SK-N-SH (cell line): ENCODE results near the gene MON1A. TPM values are rescaled to one million over a fixed set of nuclear protein-coding genes. Genes with fewer than 3 reads are reported as not detected.

Experiments
- CTCF ChIA-PET: fragments of 300-600, 350-600 bp; formaldehyde crosslinking; extraction: SDS; loops from one replicate; lab custom pipeline; 2021; lab: Yijun Ruan, JAX
- POLR2A ChIA-PET: fragments of 350-600 bp; sonication (Branson Sonifier 250); formaldehyde crosslinking; extraction: SDS; loops from one replicate; lab custom pipeline; 2020; ENCODE audit warnings: antibody characterized with exemption, inconsistent platforms; lab: Yijun Ruan, JAX
- DNase-seq: peaks from one replicate; pipeline ENCODE4 v3.0.0; 2012
- H2AFZ ChIP-seq: fragments of 200-600 bp; sonication (generic); 2 replicates; pipeline ENCODE4 v1.8.1; 2016; ENCODE audit warnings: antibody characterized with exemption, mild to moderate bottlenecking, low read depth
- H3F3A ChIP-seq: fragments of 200-600 bp; sonication (generic); replicated peaks from 2 replicates; pipeline ENCODE3; 2016; ENCODE audit warnings: antibody characterized with exemption, mild to moderate bottlenecking; ENCODE audit not compliant: insufficient read depth
- H3K27ac ChIP-seq, 2 experiments: fragments of 200-500 bp in 1 of 2; fragments of 200-600 bp in 1 of 2; sonication (Bioruptor generic) in 1 of 2; sonication (generic), shearing (Covaris generic) in 1 of 2; 2 replicates each; pipeline versions ENCODE4 v1.5.1 to v1.6.1; 2014 to 2016; ENCODE audit warnings: low read depth in 2 of 2, inconsistent platforms in 1 of 2, low read length in 1 of 2, mild to moderate bottlenecking in 1 of 2, mixed read lengths in 1 of 2
- H3K27me3 ChIP-seq: fragments of 200-600 bp; sonication (generic), shearing (Covaris generic); 2 replicates; pipeline ENCODE4 v1.6.1; 2016; ENCODE audit warnings: mixed run types; ENCODE audit not compliant: insufficient read depth
- H3K36me3 ChIP-seq, 2 experiments: fragments of 200-500 bp in 1 of 2; fragments of 200-600 bp in 1 of 2; sonication (Bioruptor generic) in 1 of 2; sonication (generic) in 1 of 2; replicated peaks in 1 of 2; 2 replicates each; pipeline versions ENCODE3 to v1.5.1; 2014 to 2016; ENCODE audit warnings: low read length in 1 of 2, mild to moderate bottlenecking in 1 of 2; ENCODE audit not compliant: insufficient read depth in 2 of 2, control insufficient read depth in 1 of 2
- H3K4me1 ChIP-seq, 2 experiments: fragments of 200-500 bp in 1 of 2; fragments of 200-600 bp in 1 of 2; sonication (Bioruptor generic) in 1 of 2; sonication (generic), shearing (Covaris generic) in 1 of 2; 2 replicates each; pipeline versions ENCODE4 v1.5.1 to v1.6.1; 2014 to 2016; ENCODE audit warnings: low read depth in 1 of 2, low read length in 1 of 2, mixed run types in 1 of 2; ENCODE audit not compliant: insufficient read depth in 2 of 2, control insufficient read depth in 1 of 2
- H3K4me2 ChIP-seq: fragments of 200-600 bp; sonication (generic), shearing (Covaris generic); 2 replicates; pipeline ENCODE4 v1.6.1; 2017; ENCODE audit warnings: mixed run types
- H3K4me3 ChIP-seq, 2 experiments: fragments of 200-500 bp in 1 of 2; fragments of 200-600 bp in 1 of 2; sonication (Bioruptor generic) in 1 of 2; sonication (generic), shearing (Covaris generic) in 1 of 2; 2 replicates each; pipeline versions ENCODE4 v1.5.1 to v1.8.1; 2014 to 2016; ENCODE audit warnings: low read depth in 2 of 2, inconsistent platforms in 1 of 2, low read length in 1 of 2, mild to moderate bottlenecking in 1 of 2, mixed read lengths in 1 of 2, moderate library complexity in 1 of 2
- H3K79me2 ChIP-seq: fragments of 200-600 bp; sonication (generic); 2 replicates; pipeline ENCODE4 v1.8.1; 2017; ENCODE audit warnings: mild to moderate bottlenecking; ENCODE audit not compliant: insufficient read depth
- H3K9ac ChIP-seq: fragments of 200-600 bp; sonication (generic); 2 replicates; pipeline ENCODE4 v1.6.1; 2017; ENCODE audit warnings: mixed run types
- H3K9me2 ChIP-seq: fragments of 200-600 bp; sonication (generic); 2 replicates; pipeline ENCODE4 v1.6.1; 2017; ENCODE audit warnings: mixed run types
- H3K9me3 ChIP-seq: fragments of 200-600 bp; sonication (generic); 2 replicates; pipeline ENCODE4 v1.6.1; 2017; ENCODE audit warnings: mixed run types, mild to moderate bottlenecking, moderate library complexity
- H4K20me1 ChIP-seq: fragments of 200-600 bp; sonication (generic); 2 replicates; pipeline ENCODE4 v1.6.1; 2017; ENCODE audit warnings: mild to moderate bottlenecking, mixed run types; ENCODE audit not compliant: insufficient read depth
- CHD2 ChIP-seq: fragments of 150-350 bp; IDR thresholded peaks from 2 replicates; pipeline ENCODE4 v1.6.1; 2018; ENCODE audit warnings: low read length; ENCODE audit not compliant: partially characterized antibody
- ELF1 ChIP-seq: IDR thresholded peaks from 2 replicates; pipeline ENCODE4 v1.4.0; 2012
- EP300 ChIP-seq, 2 experiments: IDR thresholded peaks; 2 replicates each; pipeline versions ENCODE4 v1.4.0 to v1.6.1; 2012; ENCODE audit warnings: borderline replicate concordance in 1 of 2, low read depth in 1 of 2, low read length in 1 of 2
- EZH2phosphoT487 ChIP-seq: fragments of 200-600 bp; sonication (generic); IDR thresholded peaks from 2 replicates; pipeline ENCODE4 v1.6.1; 2017; ENCODE audit warnings: low read depth, mixed run types, mild to moderate bottlenecking, antibody characterized with exemption, moderate library complexity, borderline replicate concordance
- FOSL2 ChIP-seq: IDR thresholded peaks from 2 replicates; pipeline ENCODE4 v1.4.0; 2012; ENCODE audit warnings: low read depth, mild to moderate bottlenecking, moderate library complexity, borderline replicate concordance
- FOXJ3 ChIP-seq: sonication (generic); formaldehyde crosslinking; IDR thresholded peaks from 2 replicates; pipeline ENCODE4 v1.5.1; 2020; ENCODE audit warnings: mild to moderate bottlenecking, missing genetic modification reagents
- GABPA ChIP-seq: IDR thresholded peaks from 2 replicates; pipeline ENCODE4 v1.4.0; 2012; ENCODE audit warnings: low read depth, mild to moderate bottlenecking
- GATA2 ChIP-seq: sonication (generic); formaldehyde crosslinking; IDR thresholded peaks from 2 replicates; pipeline ENCODE4 v1.5.0; 2020; ENCODE audit warnings: mild to moderate bottlenecking, missing genetic modification reagents
- JUND ChIP-seq: IDR thresholded peaks from 2 replicates; pipeline ENCODE4 v1.4.0; 2012
- MAX ChIP-seq: IDR thresholded peaks from 2 replicates; pipeline ENCODE4 v1.4.0; 2012; ENCODE audit warnings: low read depth
- MXI1 ChIP-seq: IDR thresholded peaks from 2 replicates; pipeline ENCODE4 v1.6.1; 2012; ENCODE audit warnings: mild to moderate bottlenecking, low read depth, low read length, improper control_type of control experiment
- NFIC ChIP-seq: IDR thresholded peaks from 2 replicates; pipeline ENCODE4 v1.4.0; 2012; ENCODE audit warnings: borderline replicate concordance
- PBX3 ChIP-seq: IDR thresholded peaks from 2 replicates; pipeline ENCODE4; 2012
- POLR2AphosphoS5 ChIP-seq: IDR thresholded peaks from 2 replicates; pipeline ENCODE4 v1.6.1; 2012; ENCODE audit warnings: low read depth, low read length
- RFX5 ChIP-seq: IDR thresholded peaks from 2 replicates; pipeline ENCODE4 v1.6.1; 2012; ENCODE audit warnings: mild to moderate bottlenecking, improper control_type of control experiment, low read length
- RXRA ChIP-seq: IDR thresholded peaks from 2 replicates; pipeline ENCODE4 v1.4.0; 2012; ENCODE audit warnings: low read depth, mild to moderate bottlenecking, borderline replicate concordance
- SIN3A ChIP-seq: IDR thresholded peaks from 2 replicates; pipeline ENCODE4 v1.6.1; 2012; ENCODE audit warnings: low read depth, mild to moderate bottlenecking, low read length, moderate library complexity, borderline replicate concordance
- SMC3 ChIP-seq: IDR thresholded peaks from 2 replicates; pipeline ENCODE4 v1.6.1; 2012; ENCODE audit warnings: low read depth, low read length, improper control_type of control experiment
- TAF1 ChIP-seq: IDR thresholded peaks from 2 replicates; pipeline ENCODE4 v1.6.1; 2012; ENCODE audit warnings: low read depth, mild to moderate bottlenecking, low read length, moderate library complexity, borderline replicate concordance
- TCF12 ChIP-seq: IDR thresholded peaks from 2 replicates; pipeline ENCODE4 v1.4.0; 2012
- TEAD4 ChIP-seq: IDR thresholded peaks from 2 replicates; pipeline ENCODE4 v1.4.0; 2012; ENCODE audit warnings: mild to moderate bottlenecking, borderline replicate concordance; ENCODE audit not compliant: insufficient read depth
- USF2 ChIP-seq: fragments of 150-350 bp; IDR thresholded peaks from 2 replicates; pipeline ENCODE4 v1.6.1; 2017; ENCODE audit warnings: antibody characterized with exemption, low read length, low read depth, borderline replicate concordance
- YY1 ChIP-seq: IDR thresholded peaks from 2 replicates; pipeline ENCODE4 v1.4.0; 2012; ENCODE audit warnings: low read depth, mild to moderate bottlenecking
- WGBS: methylation state at CpG from one replicate; pipeline ENCODE4 v1.1.6; 2017; ENCODE audit warnings: low lambda C conversion rate; 5-methylcytosine and 5-hydroxymethylcytosine counted together
- polyA plus RNA-seq, 3 experiments: library from polyadenylated mRNA; depleted of rRNA; stranded (reverse); fragments of >200 nt; gene quantifications; 2 replicates each; pipeline ENCODE4 v1.2.3, GENCODE V29; 2012

MON1A gene
- polyA plus RNA-seq, 1 of the 3 experiments (the other 2 are of a cell fraction) = 12.0 TPM

DNA sequence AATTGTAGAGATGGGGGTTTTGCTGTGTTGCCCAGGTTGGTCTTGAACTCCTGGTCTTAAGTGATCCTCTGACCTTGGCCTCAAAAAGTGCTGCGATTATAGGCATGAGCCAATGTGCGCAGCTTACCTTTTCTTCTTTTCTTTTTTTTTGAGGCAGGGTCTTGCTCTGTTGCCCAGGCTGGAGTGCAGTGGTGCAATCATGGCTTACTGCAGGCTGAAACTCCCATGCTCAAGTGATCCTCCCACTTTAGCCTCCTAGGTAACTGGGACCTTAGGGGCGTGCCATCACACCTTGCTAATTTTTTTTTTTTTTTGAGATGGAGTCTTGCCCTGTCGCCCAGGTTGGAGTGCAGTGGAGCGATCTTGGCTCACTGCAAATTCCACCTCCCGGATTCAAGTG is 23.3 kb upstream of the MON1A start:
- TF ChIP-seq FOSL2 (no peak), PBX3 (no peak), NFIC (no peak), YY1 (no peak), ELF1 (no peak), MXI1 (no peak), RFX5 (no peak), JUND (no peak), SMC3 (no peak), MAX (no peak), FOXJ3 (CRISPR knock-in tag) (no peak), EP300 (IDR thresholded peaks at IDR 0.05; ENCODE audit: borderline replicate concordance in 1 of 2, low read depth in 1 of 2, low read length in 1 of 2) (no peak), EZH2phosphoT487 (no peak), RXRA (no peak), POLR2AphosphoS5 (no peak), USF2 (no peak)
- H3K4me3 ChIP-seq = no peak overlapping the region
- no peak for DNase-seq
- no peak overlapping the region for H3K9ac ChIP-seq
- H3K27me3 ChIP-seq = no peaks in the 10 kb centered on the region
- H3K4me1 ChIP-seq = no peaks in the 10 kb centered on the region
- H3K27ac ChIP-seq = no peak overlapping the region
- H3K79me2 ChIP-seq = peaks cover 100% of the 10 kb centered on the region
- ChIA-PET CTCF (no interaction called here), POLR2A (interaction anchor here (2.6 kb wide), 1 partner anchor 13 kb away, joined by 6 read pairs; the partner anchor contains the start of gene RBM6)
- WGBS = 96% methylated on average over 6 of the region's 6 CpGs
- no peaks in the 10 kb centered on the region for H3K9me2 ChIP-seq
- no peak overlapping the region for H2AFZ ChIP-seq
- peaks cover 87% of the 10 kb centered on the region for H4K20me1 ChIP-seq
- no peaks in the 10 kb centered on the region for H3K9me3 ChIP-seq
- no peak overlapping the region for H3K4me2 ChIP-seq
- peaks cover 17% of the 10 kb centered on the region for H3F3A ChIP-seq
- no peaks in the 10 kb centered on the region for H3K36me3 ChIP-seq

DNA sequence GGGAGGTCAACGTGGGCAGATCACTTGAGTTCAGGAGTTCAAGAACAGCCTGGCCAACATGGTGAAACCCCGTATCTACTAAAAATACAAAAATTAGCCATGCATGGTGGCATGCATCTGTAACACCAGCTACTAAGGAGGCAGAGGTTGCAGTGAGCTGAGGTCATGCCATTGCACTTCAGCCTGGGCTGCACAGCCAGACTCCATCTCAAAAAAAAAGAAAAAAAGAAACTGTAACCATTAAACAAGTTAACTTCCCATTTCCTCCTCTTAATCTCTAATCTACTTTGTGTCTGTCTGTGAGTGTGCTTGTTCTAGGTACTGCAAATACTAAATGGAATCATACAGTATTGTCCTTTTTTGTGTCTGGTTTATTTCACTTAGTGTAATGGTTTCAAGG is 13.0 kb upstream of the MON1A start:
- CTCF ChIA-PET = no interaction called here
- no peak overlapping the region for H3K9ac ChIP-seq
- no peak overlapping the region for H3K4me3 ChIP-seq
- H3K79me2 ChIP-seq = peaks cover 73% of the 10 kb centered on the region
- no peaks in the 10 kb centered on the region; a peak in 1 of 4 replicates for H3K4me1 ChIP-seq
- H3K9me3 ChIP-seq = no peaks in the 10 kb centered on the region
- peak overlapping the region; percentile 47; the same call in 1 of the 2 replicates for H3K4me2 ChIP-seq
- H3K27ac ChIP-seq = no peak overlapping the region
- peaks cover 19% of the 10 kb centered on the region for H3F3A ChIP-seq
- POLR2A ChIA-PET = no interaction called here
- peaks cover 69% of the 10 kb centered on the region for H4K20me1 ChIP-seq
- 94% methylated on average over 2 of the region's 2 CpGs for WGBS
- no peaks in the 10 kb centered on the region for H3K27me3 ChIP-seq
- no peaks in the 10 kb centered on the region for H3K9me2 ChIP-seq
- DNase-seq = no peak
- H3K36me3 ChIP-seq = peaks cover 0 to 13% of the 10 kb centered on the region in 2 experiments
- H2AFZ ChIP-seq = no peak overlapping the region
- TF ChIP-seq FOXJ3 (CRISPR knock-in tag) (no peak), CHD2 (no peak), MXI1 (no peak), YY1 (no peak), TCF12 (no peak), MAX (no peak), GATA2 (no peak), TAF1 (no peak), POLR2AphosphoS5 (no peak), TEAD4 (no peak), USF2 (no peak), GABPA (no peak), SIN3A (no peak)
